Measurements from ENCODE around the gene ZKSCAN8. TPM values are rescaled to one million over a fixed set of nuclear protein-coding genes. Genes with fewer than 3 reads are reported as not detected.

Gene ZKSCAN8
- total and polyA plus RNA-seq, 4 donors, result 22.0 to 36.3 (median 26.9) TPM

- H3K27ac ChIP-seq (ENCODE audit: low read depth, low read length), result peak overlapping the region; percentile 97
- H3K4me1 ChIP-seq (ENCODE audit: control insufficient read depth, insufficient read depth, low read length), result peaks cover 4% of the 10 kb centered on the region
- peak; percentile 89 to 98 (median 91) for DNase-seq (ENCODE audit: low read depth in 4 of 6, low spot score in 6 of 6)
- H3K36me3 ChIP-seq (ENCODE audit: control insufficient read depth, insufficient read depth, low read length), result no peaks in the 10 kb centered on the region
- WGBS (ENCODE audit: insufficient coverage), result under 1% methylated on average over 53 of the region's 58 CpGs
- H3K27me3 ChIP-seq (ENCODE audit: control insufficient read depth, insufficient read depth, low read length), result no peaks in the 10 kb centered on the region
- H3K4me3 ChIP-seq (ENCODE audit: low read depth, low read length), result peak overlapping the region; percentile 88
- no peaks in the 10 kb centered on the region for H3K9me3 ChIP-seq (ENCODE audit: control insufficient read depth, insufficient read depth, low read length)
Observed at GRCh38 chr6:28136585-28137504, 4.8 kb upstream of the ZKSCAN8 start.

GRCh38 chr6:28137505-28137981 is 4.1 kb upstream of the ZKSCAN8 start:
- Histone ChIP-seq H3K36me3 (ENCODE audit: control insufficient read depth, insufficient read depth, low read length) (no peaks in the 10 kb centered on the region), H3K4me3 (ENCODE audit: low read depth, low read length) (peak overlapping the region; percentile 88), H3K27ac (ENCODE audit: low read depth, low read length) (peak overlapping the region; percentile 97), H3K27me3 (ENCODE audit: control insufficient read depth, insufficient read depth, low read length) (no peaks in the 10 kb centered on the region), H3K9me3 (ENCODE audit: control insufficient read depth, insufficient read depth, low read length) (no peaks in the 10 kb centered on the region), H3K4me1 (ENCODE audit: control insufficient read depth, insufficient read depth, low read length) (peaks cover 4% of the 10 kb centered on the region)
- peak in 1 of 6 donors; percentile 57 for DNase-seq (ENCODE audit: low read depth in 4 of 6, low spot score in 6 of 6)
- no CpG with 5 or more reads among the region's 6 CpGs for WGBS (ENCODE audit: insufficient coverage)

DNA sequence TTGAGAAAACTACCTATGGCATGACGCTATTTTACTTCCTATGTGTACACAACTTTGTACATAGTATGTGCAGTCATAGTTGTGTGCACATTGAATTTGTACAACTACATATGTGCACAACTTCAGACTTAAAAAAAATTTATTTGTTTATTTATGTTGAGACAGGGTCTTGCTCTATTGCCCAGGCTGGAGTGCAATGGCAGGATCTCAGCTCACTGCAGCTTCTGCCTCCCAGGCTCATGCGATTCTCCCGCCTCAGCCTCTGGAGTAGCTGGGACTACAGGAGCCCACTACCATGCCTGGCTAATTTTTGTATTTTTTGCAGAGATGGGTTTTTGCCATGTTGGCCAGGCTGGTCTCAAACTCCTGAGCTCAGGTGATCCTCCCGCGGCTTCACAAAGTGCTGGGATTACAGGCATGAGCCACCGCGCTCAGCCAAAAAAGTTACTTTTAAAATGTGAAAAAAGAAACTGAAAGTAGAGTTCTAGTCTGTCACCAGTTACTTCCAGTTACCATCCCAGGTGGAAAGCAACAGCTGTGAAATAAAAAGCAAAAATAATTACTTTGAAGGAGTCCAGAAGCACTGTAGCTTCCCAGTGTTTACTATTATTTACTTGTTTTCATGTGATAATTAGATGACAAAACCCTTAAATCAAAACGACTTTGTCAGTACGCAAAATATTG is 1.7 kb upstream of the ZKSCAN8 start:
- no peaks in the 10 kb centered on the region for H3K4me1 ChIP-seq (ENCODE audit: control insufficient read depth, insufficient read depth, low read length)
- no peak overlapping the region for H3K4me3 ChIP-seq (ENCODE audit: low read depth, low read length)
- H3K27ac ChIP-seq (ENCODE audit: low read depth, low read length), result no peak overlapping the region
- no peak for DNase-seq (ENCODE audit: low read depth in 4 of 6, low spot score in 6 of 6)
- H3K27me3 ChIP-seq (ENCODE audit: control insufficient read depth, insufficient read depth, low read length), result no peaks in the 10 kb centered on the region
- WGBS (ENCODE audit: insufficient coverage), result 81% methylated on average over 2 of the region's 9 CpGs
- no peaks in the 10 kb centered on the region for H3K9me3 ChIP-seq (ENCODE audit: control insufficient read depth, insufficient read depth, low read length)
- no peaks in the 10 kb centered on the region for H3K36me3 ChIP-seq (ENCODE audit: control insufficient read depth, insufficient read depth, low read length)

GRCh38 chr6:28140616-28141015 is 1.1 kb upstream of the ZKSCAN8 start:
- 80% methylated on average over 1 of the region's 5 CpGs for WGBS (ENCODE audit: insufficient coverage)
- Histone ChIP-seq H3K27me3 (ENCODE audit: control insufficient read depth, insufficient read depth, low read length) (no peaks in the 10 kb centered on the region), H3K9me3 (ENCODE audit: control insufficient read depth, insufficient read depth, low read length) (no peaks in the 10 kb centered on the region), H3K36me3 (ENCODE audit: control insufficient read depth, insufficient read depth, low read length) (no peaks in the 10 kb centered on the region), H3K4me3 (ENCODE audit: low read depth, low read length) (no peak overlapping the region), H3K4me1 (ENCODE audit: control insufficient read depth, insufficient read depth, low read length) (no peaks in the 10 kb centered on the region), H3K27ac (ENCODE audit: low read depth, low read length) (no peak overlapping the region)
- DNase-seq (ENCODE audit: low read depth in 4 of 6, low spot score in 6 of 6), result no peak

DNA sequence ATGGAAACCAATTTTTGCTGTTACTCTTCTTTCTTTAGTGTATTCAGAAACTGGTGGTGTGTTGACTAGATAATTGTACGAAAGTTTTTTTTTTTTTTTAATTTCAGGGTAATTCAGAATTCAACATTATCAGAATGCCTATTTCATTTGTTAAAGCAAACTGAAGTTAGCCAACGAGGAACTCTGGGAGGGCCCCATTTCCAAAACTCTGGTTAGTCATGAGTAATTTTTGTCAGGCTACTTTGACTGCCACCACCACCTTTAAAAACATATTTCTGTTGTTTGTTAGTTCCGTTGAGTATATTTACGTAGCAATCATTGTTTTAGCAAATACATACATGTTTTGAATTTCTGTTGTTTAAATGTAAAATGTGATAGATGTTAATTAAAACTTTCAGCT is 763 bp downstream of the ZKSCAN8 start:
- no peak overlapping the region for H3K27ac ChIP-seq (ENCODE audit: low read depth, low read length)
- H3K9me3 ChIP-seq (ENCODE audit: control insufficient read depth, insufficient read depth, low read length), result no peaks in the 10 kb centered on the region
- no peaks in the 10 kb centered on the region for H3K36me3 ChIP-seq (ENCODE audit: control insufficient read depth, insufficient read depth, low read length)
- no peak for DNase-seq (ENCODE audit: low read depth in 4 of 6, low spot score in 6 of 6)
- H3K27me3 ChIP-seq (ENCODE audit: control insufficient read depth, insufficient read depth, low read length), result no peaks in the 10 kb centered on the region
- no CpG with 5 or more reads among the region's 4 CpGs for WGBS (ENCODE audit: insufficient coverage)
- H3K4me3 ChIP-seq (ENCODE audit: low read depth, low read length), result peak overlapping the region; percentile 92
- no peaks in the 10 kb centered on the region for H3K4me1 ChIP-seq (ENCODE audit: control insufficient read depth, insufficient read depth, low read length)

- no peaks in the 10 kb centered on the region for H3K27me3 ChIP-seq (ENCODE audit: control insufficient read depth, insufficient read depth, low read length)
- DNase-seq (ENCODE audit: low read depth in 4 of 6, low spot score in 6 of 6), result no peak
- no peaks in the 10 kb centered on the region for H3K9me3 ChIP-seq (ENCODE audit: control insufficient read depth, insufficient read depth, low read length)
- WGBS (ENCODE audit: insufficient coverage), result 89% methylated on average over 1 of the region's 1 CpG
- no peak overlapping the region for H3K27ac ChIP-seq (ENCODE audit: low read depth, low read length)
- no peak overlapping the region for H3K4me3 ChIP-seq (ENCODE audit: low read depth, low read length)
- peaks cover 7% of the 10 kb centered on the region for H3K36me3 ChIP-seq (ENCODE audit: control insufficient read depth, insufficient read depth, low read length)
- no peaks in the 10 kb centered on the region for H3K4me1 ChIP-seq (ENCODE audit: control insufficient read depth, insufficient read depth, low read length)
Observed at GRCh38 chr6:28145231-28145630, 3.5 kb downstream of the ZKSCAN8 start.

DNA sequence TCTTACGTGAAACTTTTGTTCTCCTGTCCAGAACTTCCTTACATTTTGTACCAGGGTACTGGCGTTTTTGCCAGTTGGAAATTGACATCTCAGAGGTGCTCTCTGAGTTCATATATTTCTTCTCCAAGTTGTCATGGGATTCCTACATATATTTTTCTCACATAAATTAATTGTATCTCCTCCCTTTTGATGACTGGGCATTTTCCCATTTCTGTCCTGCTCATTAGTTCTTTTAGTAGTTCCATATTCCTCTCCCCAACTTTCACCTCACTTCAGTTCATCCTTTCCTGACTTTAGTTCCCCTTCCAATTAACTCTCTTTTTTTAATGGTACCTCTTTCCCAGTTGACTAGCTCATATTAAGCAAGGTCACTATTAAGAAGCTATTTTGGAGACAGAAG is 10.8 kb downstream of the ZKSCAN8 start:
- peaks cover 31% of the 10 kb centered on the region for H3K36me3 ChIP-seq (ENCODE audit: control insufficient read depth, insufficient read depth, low read length)
- WGBS (ENCODE audit: insufficient coverage), result 100% methylated on average over 1 of the region's 2 CpGs
- no peak for DNase-seq (ENCODE audit: low read depth in 4 of 6, low spot score in 6 of 6)

DNA sequence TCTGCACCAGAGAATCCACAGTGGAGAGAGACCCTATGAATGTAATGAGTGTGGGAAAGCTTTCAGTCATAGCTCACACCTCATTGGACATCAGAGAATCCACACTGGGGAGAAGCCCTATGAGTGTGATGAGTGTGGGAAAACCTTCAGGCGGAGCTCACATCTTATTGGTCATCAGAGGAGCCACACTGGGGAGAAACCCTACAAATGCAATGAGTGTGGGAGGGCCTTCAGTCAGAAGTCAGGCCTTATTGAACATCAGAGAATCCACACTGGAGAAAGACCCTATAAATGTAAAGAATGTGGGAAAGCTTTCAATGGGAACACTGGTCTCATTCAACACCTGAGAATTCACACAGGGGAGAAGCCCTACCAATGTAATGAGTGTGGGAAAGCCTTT is 11.9 kb downstream of the ZKSCAN8 start:
- H3K27me3 ChIP-seq (ENCODE audit: control insufficient read depth, insufficient read depth, low read length), result no peaks in the 10 kb centered on the region
- H3K4me1 ChIP-seq (ENCODE audit: control insufficient read depth, insufficient read depth, low read length), result no peaks in the 10 kb centered on the region
- H3K36me3 ChIP-seq (ENCODE audit: control insufficient read depth, insufficient read depth, low read length), result peaks cover 29% of the 10 kb centered on the region
- no peak overlapping the region for H3K27ac ChIP-seq (ENCODE audit: low read depth, low read length)
- no CpG with 5 or more reads among the region's 1 CpG for WGBS (ENCODE audit: insufficient coverage)
- H3K4me3 ChIP-seq (ENCODE audit: low read depth, low read length), result no peak overlapping the region
- H3K9me3 ChIP-seq (ENCODE audit: control insufficient read depth, insufficient read depth, low read length), result no peaks in the 10 kb centered on the region
- no peak for DNase-seq (ENCODE audit: low read depth in 4 of 6, low spot score in 6 of 6)

More for the DNA sequence above, 10.8 kb downstream of the ZKSCAN8 start:
- Histone ChIP-seq H3K27ac (ENCODE audit: low read depth, low read length) (no peak overlapping the region), H3K27me3 (ENCODE audit: control insufficient read depth, insufficient read depth, low read length) (no peaks in the 10 kb centered on the region), H3K9me3 (ENCODE audit: control insufficient read depth, insufficient read depth, low read length) (no peaks in the 10 kb centered on the region), H3K4me1 (ENCODE audit: control insufficient read depth, insufficient read depth, low read length) (no peaks in the 10 kb centered on the region), H3K4me3 (ENCODE audit: low read depth, low read length) (no peak overlapping the region)

DNA sequence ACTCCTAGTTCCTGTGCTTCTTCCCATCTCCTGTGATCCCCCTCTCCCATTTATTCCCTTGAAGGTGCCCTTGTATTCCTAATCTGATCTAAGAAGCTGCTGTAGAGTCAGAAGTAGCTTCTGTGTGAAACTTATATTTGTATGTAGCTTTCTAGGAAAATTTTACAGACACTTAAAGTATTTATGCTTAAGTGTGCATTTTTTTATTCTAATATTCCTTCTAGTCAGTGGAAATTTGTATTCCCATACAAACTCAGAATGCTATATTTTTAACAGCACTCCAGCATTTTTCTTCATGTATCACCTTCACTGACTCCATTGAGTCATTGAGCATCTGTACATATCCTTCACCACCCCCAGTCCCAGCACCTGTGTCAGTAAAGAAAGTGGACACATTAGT is 12.7 kb downstream of the ZKSCAN8 start:
- H3K4me3 ChIP-seq (ENCODE audit: low read depth, low read length), result no peak overlapping the region
- H3K27ac ChIP-seq (ENCODE audit: low read depth, low read length), result no peak overlapping the region
- H3K27me3 ChIP-seq (ENCODE audit: control insufficient read depth, insufficient read depth, low read length), result no peaks in the 10 kb centered on the region
- no peak for DNase-seq (ENCODE audit: low read depth in 4 of 6, low spot score in 6 of 6)
- no peaks in the 10 kb centered on the region for H3K9me3 ChIP-seq (ENCODE audit: control insufficient read depth, insufficient read depth, low read length)
- no peaks in the 10 kb centered on the region for H3K4me1 ChIP-seq (ENCODE audit: control insufficient read depth, insufficient read depth, low read length)
- peaks cover 25% of the 10 kb centered on the region for H3K36me3 ChIP-seq (ENCODE audit: control insufficient read depth, insufficient read depth, low read length)
